OCI-LY1 (cell line): ENCODE data around the gene SEPHS1.

Experiments used
- CTCF ChIP-seq: fragments of 200-600 bp; sonication (generic), shearing (Covaris generic); IDR thresholded peaks from 2 replicates; pipeline ENCODE4 v1.5.1; 2017; ENCODE audit warnings: mild to moderate bottlenecking, antibody characterized with exemption, low read length, moderate library complexity, mixed read lengths
- EZH2 ChIP-seq: fragments of 200-600 bp; sonication (generic), shearing (Covaris generic); IDR thresholded peaks from 2 replicates; pipeline ENCODE4 v1.8.0; 2017; ENCODE audit warnings: borderline replicate concordance, mixed run types, mild to moderate bottlenecking, antibody characterized with exemption, low read length, moderate library complexity, mixed read lengths

- TF ChIP-seq CTCF (no peak), EZH2 (no peak)
Observed at GRCh38 chr10:13329565-13329964, 18.5 kb downstream of the SEPHS1 start.
